LNCaP clone FGC (cell line): Measurements from ENCODE around the gene PDK1.

Source experiments
- DNase-seq: peaks from one replicate; pipeline ENCODE4 v3.0.0-alpha.2; 2011; ENCODE audit warnings: low read depth
- H3K4me3 ChIP-seq: 2 replicates; pipeline ENCODE4 v1.5.1; 2011; ENCODE audit warnings: mild to moderate bottlenecking, low read depth, low read length, control low read depth
- TF ChIP-seq, protein P1 (sequence below): IDR thresholded peaks from 2 replicates; pipeline ENCODE4 v1.5.1; 2012; ENCODE audit warnings: mild to moderate bottlenecking; ENCODE audit not compliant: control insufficient read depth, insufficient read depth; ENCODE audit errors: extremely low read depth

Gene PDK1

DNA sequence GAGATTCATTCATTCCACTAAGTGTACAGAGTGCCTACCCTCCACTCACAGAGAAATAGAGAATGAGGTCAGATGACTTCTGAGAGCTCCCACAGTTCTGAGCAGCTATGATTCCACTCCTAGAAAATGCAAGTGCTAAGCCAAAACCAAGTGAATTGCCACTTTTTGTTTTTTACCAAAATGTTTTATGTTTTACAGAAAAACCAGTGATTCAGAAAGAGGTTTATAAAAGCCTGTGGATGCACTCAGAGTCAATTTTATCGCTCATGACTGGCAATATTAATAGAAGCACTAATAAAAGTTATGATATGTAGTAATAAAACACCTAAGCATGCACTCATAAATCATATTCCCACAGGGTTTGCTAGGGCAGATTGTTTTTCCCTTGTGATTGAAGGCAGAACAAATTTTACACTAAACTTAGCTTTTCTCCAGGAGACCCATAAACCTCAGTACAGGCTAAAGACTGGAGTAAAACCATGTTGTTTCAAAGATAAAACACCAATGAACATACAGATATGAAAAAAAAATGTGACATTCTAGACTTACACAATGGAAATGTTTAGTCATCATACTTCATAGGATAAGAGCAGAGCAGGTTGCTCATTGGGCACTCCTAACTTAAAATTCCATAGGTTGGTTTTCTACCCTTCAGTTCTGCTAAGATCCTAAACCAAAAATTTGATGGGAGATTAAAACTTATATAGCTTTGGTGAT is 67.5 kb downstream of the PDK1 start:
- TF ChIP-seq, protein P1, sequence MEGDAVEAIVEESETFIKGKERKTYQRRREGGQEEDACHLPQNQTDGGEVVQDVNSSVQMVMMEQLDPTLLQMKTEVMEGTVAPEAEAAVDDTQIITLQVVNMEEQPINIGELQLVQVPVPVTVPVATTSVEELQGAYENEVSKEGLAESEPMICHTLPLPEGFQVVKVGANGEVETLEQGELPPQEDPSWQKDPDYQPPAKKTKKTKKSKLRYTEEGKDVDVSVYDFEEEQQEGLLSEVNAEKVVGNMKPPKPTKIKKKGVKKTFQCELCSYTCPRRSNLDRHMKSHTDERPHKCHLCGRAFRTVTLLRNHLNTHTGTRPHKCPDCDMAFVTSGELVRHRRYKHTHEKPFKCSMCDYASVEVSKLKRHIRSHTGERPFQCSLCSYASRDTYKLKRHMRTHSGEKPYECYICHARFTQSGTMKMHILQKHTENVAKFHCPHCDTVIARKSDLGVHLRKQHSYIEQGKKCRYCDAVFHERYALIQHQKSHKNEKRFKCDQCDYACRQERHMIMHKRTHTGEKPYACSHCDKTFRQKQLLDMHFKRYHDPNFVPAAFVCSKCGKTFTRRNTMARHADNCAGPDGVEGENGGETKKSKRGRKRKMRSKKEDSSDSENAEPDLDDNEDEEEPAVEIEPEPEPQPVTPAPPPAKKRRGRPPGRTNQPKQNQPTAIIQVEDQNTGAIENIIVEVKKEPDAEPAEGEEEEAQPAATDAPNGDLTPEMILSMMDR: no peak
- DNase-seq: no peak
- H3K4me3 ChIP-seq: no peak overlapping the region

DNA sequence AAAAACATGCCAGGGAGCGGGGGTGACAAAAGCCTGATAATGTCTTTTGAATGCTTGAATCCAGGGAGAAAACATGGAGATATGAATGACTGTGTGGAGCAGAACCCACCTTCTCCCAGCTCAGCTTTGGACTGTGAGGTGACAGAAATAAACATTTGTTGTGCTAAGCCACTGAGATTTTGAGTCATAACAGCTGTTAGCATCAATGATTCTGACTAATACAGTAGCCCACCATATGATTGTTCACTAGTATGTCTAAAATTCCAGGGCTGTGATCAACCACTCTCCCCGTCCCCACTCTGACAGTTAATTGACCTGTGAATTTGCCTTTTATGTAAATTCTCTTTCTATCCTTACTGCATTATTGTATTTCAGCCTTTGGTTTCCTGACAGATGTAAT is 69.1 kb downstream of the PDK1 start:
- DNase-seq: no peak
- TF ChIP-seq, protein P1: no peak
- no peak overlapping the region for H3K4me3 ChIP-seq

DNA sequence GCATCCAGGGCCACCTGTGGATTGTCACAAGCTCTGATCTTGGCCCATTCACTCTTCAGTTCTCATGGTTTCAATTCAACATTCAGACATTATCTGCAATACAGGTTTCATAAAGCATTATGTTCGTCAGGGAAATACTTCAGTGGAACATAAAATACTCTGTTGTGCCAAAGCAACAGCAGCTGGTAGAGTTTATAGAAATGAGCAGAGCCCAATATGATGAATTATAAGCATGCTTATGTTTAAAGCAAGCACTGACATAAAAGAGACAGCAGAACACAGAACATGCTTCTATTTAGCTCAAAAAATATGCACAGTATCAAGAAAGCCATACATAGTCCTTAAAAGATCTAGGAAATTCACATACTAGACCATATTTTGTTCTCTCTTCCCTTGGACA is 71.3 kb downstream of the PDK1 start:
- H3K4me3 ChIP-seq: no peak overlapping the region
- DNase-seq: no peak
- TF ChIP-seq, protein P1: no peak

DNA sequence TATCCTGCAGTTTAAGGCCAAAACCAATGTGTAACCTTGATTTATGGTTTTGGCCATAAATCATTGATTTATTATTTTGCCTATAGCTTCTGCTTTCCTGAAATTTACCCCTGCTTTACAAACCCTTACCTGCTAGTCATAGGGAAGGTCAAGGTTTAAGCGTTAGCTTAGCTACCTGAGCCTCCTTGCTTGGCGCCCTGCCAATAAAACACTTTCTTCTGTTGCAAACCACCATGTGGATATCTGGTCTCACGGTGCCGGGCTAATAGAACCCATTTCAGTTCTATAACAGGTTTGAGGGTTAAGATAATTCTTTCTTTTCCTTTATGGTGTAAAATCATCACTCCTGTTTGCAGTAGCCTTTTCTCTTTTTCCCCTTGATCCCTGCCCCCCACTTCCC is 72.2 kb downstream of the PDK1 start:
- no peak for DNase-seq
- TF ChIP-seq, protein P1: no peak
- H3K4me3 ChIP-seq: no peak overlapping the region

DNA sequence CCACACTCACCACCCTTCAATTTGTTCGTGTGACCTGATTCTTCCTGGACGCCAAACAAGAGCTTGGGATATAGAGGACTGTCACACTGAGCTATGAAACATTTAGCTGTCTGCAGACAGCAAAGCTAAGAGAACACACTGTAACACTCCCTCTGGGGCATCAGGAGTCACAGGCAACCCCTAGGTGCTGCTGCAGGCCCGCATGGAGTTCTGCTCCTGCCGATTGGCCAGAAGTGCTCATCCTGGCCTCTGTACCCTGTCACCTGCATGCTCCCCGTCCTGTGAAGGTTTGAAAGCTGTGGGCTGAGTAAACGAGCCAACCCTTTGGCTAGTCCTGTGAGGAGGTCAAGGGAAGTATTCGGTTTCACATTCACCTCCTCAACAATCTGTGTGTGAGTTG is 73.7 kb downstream of the PDK1 start:
- TF ChIP-seq, protein P1: no peak
- no peak for DNase-seq
- H3K4me3 ChIP-seq: no peak overlapping the region

DNA sequence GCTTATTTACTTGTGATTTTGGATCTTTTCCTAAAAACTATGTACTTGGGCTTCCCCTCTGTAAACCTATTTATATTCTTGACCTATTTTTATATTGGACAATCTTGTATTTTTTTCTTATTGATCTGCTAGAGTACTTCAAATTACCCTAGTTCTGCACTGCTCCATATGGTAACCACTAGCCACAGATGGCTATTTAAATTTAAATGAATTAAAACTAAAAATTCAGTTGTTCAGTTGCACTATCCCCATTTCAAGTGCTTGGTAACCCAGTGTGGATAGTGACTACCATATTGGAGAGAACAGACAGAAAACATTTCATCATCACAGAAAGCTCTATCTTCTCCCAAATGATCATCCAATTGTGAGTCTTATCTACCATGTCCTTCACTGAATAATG is 74.3 kb downstream of the PDK1 start:
- no peak overlapping the region for H3K4me3 ChIP-seq
- TF ChIP-seq, protein P1: no peak
- DNase-seq: no peak

DNA sequence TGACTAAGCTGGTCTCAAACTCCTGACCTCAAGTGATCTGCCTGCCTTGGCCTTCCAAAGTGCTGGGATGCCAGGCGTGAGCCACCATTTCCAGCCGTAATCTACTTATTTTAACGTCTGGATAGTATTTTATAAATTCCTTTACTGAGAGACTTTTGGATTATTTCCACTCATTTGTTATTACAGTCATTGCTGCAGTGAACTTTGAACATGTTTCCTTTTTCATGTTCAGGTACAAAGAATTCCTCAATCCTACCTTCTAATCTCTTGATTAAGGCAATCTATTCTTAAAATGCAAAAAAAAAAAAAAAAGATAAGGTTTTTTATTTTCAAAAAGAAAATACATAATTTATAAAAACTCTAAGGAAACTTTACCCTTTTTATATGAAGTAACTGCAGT is 78.6 kb downstream of the PDK1 start:
- no peak overlapping the region for H3K4me3 ChIP-seq

More for the DNA sequence above, 78.6 kb downstream of the PDK1 start:
- no peak for DNase-seq
- TF ChIP-seq, protein P1: no peak
